Thyroid gland (tissue), 4 donors: ENCODE measurements around the gene NKAIN4. TPM values are rescaled to one million over a fixed set of nuclear protein-coding genes. Genes with fewer than 3 reads are reported as not detected.
"Not testable (repeated sequence)": the region's sequence is repeated elsewhere in the genome, so short reads cannot be mapped to it uniquely, and the experiment has no call there.

Experiments used
- DNase-seq, 2 donors: peaks; one replicate each; pipeline ENCODE4 v3.0.0-alpha.2; 2019
- H3K27ac ChIP-seq, 3 donors: fragments of 200-600 bp; sonication (generic); 1 replicate in 2 of 3; 2 replicates in 1 of 3; pipeline ENCODE4 v1.5.1; 2016 to 2019; ENCODE audit warnings: mild to moderate bottlenecking in 1 of 3, moderate library complexity in 1 of 3
- H3K27me3 ChIP-seq: fragments of 200-600 bp; sonication (generic); one replicate; pipeline ENCODE4 v1.5.1; 2019
- H3K36me3 ChIP-seq, 2 donors: fragments of 200-600 bp; sonication (generic); one replicate each; pipeline ENCODE4 v1.5.1; 2016 to 2019
- H3K4me1 ChIP-seq, 2 donors: fragments of 200-600 bp; sonication (generic); one replicate each; pipeline ENCODE4 v1.5.1; 2017 to 2019
- H3K4me3 ChIP-seq, 3 donors: fragments of 200-600 bp; sonication (generic); replicated peaks in 1 of 3; 1 replicate in 2 of 3; 2 replicates in 1 of 3; pipeline ENCODE4 v1.5.1; 2016; ENCODE audit warnings: mild to moderate bottlenecking in 1 of 3
- H3K9me3 ChIP-seq: fragments of 200-600 bp; sonication (generic); one replicate; pipeline ENCODE4 v1.5.1; 2017
- POLR2A ChIP-seq, 2 donors: fragments of 450-650 bp; IDR thresholded peaks; one replicate each; pipeline ENCODE4 v1.6.1; 2017; ENCODE audit warnings: antibody characterized with exemption in 2 of 2, mild to moderate bottlenecking in 2 of 2, moderate library complexity in 1 of 2
- WGBS, 2 donors: methylation state at CpG; one replicate each; pipeline ENCODE4 v1.1.5; 2017; 5-methylcytosine and 5-hydroxymethylcytosine counted together
- intact Hi-C: fragments of 100-400 bp; cut with DNase I; formaldehyde crosslinking; loops from one replicate; pipeline ENCODE4 v1.15.1; 2023
- total RNA-seq, 4 donors: library from RNA; depleted of rRNA; stranded (reverse); fragments of >200 nt; gene quantifications; one replicate each; pipeline ENCODE4 v1.2.3, GENCODE V29; 2016
- TF ChIP-seq, protein P1 (sequence below), 6 experiments: fragments of 200-600 bp in 3 of 6; fragments of 450-650 bp in 3 of 6; sonication (generic) in 3 of 6; IDR thresholded peaks; one replicate each; pipeline ENCODE4 v1.5.1; 2016 to 2019; ENCODE audit warnings: antibody characterized with exemption in 6 of 6, mild to moderate bottlenecking in 2 of 6, inconsistent platforms in 1 of 6, moderate library complexity in 1 of 6

The NKAIN4 gene
- total RNA-seq, 4 donors from 2014 or later = 0.45 to 5.5 (median 0.67) TPM; not detected in 1

- TF ChIP-seq POLR2A (IDR thresholded peaks at IDR 0.05) = no peak
- TF ChIP-seq, protein P1, sequence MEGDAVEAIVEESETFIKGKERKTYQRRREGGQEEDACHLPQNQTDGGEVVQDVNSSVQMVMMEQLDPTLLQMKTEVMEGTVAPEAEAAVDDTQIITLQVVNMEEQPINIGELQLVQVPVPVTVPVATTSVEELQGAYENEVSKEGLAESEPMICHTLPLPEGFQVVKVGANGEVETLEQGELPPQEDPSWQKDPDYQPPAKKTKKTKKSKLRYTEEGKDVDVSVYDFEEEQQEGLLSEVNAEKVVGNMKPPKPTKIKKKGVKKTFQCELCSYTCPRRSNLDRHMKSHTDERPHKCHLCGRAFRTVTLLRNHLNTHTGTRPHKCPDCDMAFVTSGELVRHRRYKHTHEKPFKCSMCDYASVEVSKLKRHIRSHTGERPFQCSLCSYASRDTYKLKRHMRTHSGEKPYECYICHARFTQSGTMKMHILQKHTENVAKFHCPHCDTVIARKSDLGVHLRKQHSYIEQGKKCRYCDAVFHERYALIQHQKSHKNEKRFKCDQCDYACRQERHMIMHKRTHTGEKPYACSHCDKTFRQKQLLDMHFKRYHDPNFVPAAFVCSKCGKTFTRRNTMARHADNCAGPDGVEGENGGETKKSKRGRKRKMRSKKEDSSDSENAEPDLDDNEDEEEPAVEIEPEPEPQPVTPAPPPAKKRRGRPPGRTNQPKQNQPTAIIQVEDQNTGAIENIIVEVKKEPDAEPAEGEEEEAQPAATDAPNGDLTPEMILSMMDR (IDR thresholded peaks at IDR 0.05) = no peak
- intact Hi-C loops = no loop called here
- no peak for DNase-seq
- Histone ChIP-seq H3K27me3 (peaks cover 7% of the 10 kb centered on the region), H3K27ac (no peak overlapping the region), H3K9me3 (no peaks in the 10 kb centered on the region), H3K4me1 (peaks cover 33 to 56% of the 10 kb centered on the region in 2 donors), H3K4me3 (no peak overlapping the region), H3K36me3 (no peaks in the 10 kb centered on the region)
- 80 to 90% methylated on average over 2 to 5 of the region's 8 CpGs for WGBS, 2 donors
Observed at GRCh38 chr20:63252284-63252711, 2.0 kb downstream of the NKAIN4 start.

GRCh38 chr20:63251350-63251749 is 2.9 kb downstream of the NKAIN4 start:
- not testable (repeated sequence) for H3K27me3 ChIP-seq, H3K9me3 ChIP-seq

DNA sequence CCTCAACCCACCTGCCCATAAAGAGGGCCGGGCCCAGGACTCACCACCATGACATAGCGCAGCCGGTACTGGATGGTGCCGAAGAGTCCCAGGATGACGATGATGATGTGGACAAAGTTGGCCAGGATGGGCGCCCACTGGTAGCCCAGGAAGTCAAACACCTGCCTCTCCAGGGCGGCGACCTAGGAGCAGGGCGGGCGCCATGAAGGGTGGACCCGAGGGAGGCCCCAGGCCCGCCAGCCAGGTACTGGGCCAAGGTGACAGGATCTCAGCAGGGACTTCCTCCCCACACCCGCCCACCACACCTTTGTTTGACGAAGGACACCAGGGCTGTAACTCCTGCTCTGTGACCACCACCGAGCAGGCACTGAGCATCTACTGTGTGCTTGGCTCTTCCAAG is 4.4 kb downstream of the NKAIN4 start:
- no peaks in the 10 kb centered on the region for H3K9me3 ChIP-seq
- intact Hi-C loops = no loop called here
- DNase-seq = no peak
- no peak for TF ChIP-seq POLR2A (IDR thresholded peaks at IDR 0.05)
- TF ChIP-seq, protein P1 (IDR thresholded peaks at IDR 0.05) = no peak
- H3K4me1 ChIP-seq = peaks cover 45 to 69% of the 10 kb centered on the region in 2 donors
- 93 to 100% methylated on average over 4 to 7 of the region's 15 CpGs for WGBS, 2 donors
- no peak overlapping the region for H3K4me3 ChIP-seq
- H3K27ac ChIP-seq = peak overlapping the region; percentile 43 to 61 (median 49)
- peaks cover 7% of the 10 kb centered on the region for H3K27me3 ChIP-seq
- H3K36me3 ChIP-seq = no peaks in the 10 kb centered on the region

More at GRCh38 chr20:63251350-63251749, 2.9 kb downstream of the NKAIN4 start:
- H3K4me3 ChIP-seq, H3K36me3 ChIP-seq, intact Hi-C loops, H3K27ac ChIP-seq: not testable (repeated sequence)
- DNase-seq = peak; percentile 64 to 73
- WGBS, 2 donors = 29 to 40% methylated on average over 14 of the region's 14 CpGs
- TF ChIP-seq, protein P1 (IDR thresholded peaks at IDR 0.05) = peak in 2 of 6 experiments; percentile 14 to 42
- H3K4me1 ChIP-seq = peaks cover 42 to 66% of the 10 kb centered on the region in 2 donors

DNA sequence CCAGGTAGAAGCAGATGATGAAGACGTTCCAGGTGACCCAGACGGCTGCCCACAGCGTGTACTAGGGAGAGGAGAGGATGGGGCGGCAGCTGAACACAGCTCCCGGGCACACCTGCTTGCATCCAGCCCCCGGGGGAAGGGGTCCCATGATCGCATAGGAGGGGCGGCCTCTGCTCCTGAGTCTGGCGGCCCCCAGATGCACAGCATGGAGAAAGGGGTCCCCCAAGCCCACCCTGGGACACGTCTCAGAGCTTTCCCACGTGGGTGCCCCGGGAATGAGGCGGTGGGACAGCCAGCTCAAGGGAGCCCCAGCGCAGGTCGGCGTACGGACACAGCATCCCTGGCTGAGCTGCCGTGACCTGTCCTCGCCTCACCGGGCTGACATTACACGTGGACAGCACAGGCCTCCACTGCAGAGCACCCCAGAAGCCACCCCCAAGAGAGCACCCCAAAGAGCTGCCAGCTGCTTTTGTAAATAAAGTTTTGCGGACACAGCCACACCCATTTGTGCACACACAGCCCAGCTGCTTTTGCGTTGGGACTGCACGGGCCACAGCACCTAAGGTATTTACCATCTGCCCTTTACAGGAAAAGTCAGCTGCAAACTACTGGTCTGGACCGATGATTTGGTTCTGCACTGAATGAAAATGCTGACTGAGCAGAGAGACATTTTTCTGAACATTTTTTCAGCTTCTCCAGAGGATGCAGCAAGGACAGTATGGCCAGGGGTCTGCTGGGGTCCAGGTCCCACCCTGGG is 5.2 kb downstream of the NKAIN4 start:
- H3K36me3 ChIP-seq = no peaks in the 10 kb centered on the region
- intact Hi-C loops = no loop called here
- peaks cover under 1% of the 10 kb centered on the region for H3K27me3 ChIP-seq
- WGBS, 2 donors = 52 to 68% methylated on average over 14 to 25 of the region's 25 CpGs
- H3K27ac ChIP-seq = peak overlapping the region; percentile 43 to 61 (median 49)
- H3K4me3 ChIP-seq = no peak overlapping the region
- no peaks in the 10 kb centered on the region for H3K9me3 ChIP-seq
- peak; percentile 65 to 80 for DNase-seq
- TF ChIP-seq POLR2A (IDR thresholded peaks at IDR 0.05) = no peak
- TF ChIP-seq, protein P1 (IDR thresholded peaks at IDR 0.05) = no peak
- H3K4me1 ChIP-seq = peaks cover 39 to 60% of the 10 kb centered on the region in 2 donors

DNA sequence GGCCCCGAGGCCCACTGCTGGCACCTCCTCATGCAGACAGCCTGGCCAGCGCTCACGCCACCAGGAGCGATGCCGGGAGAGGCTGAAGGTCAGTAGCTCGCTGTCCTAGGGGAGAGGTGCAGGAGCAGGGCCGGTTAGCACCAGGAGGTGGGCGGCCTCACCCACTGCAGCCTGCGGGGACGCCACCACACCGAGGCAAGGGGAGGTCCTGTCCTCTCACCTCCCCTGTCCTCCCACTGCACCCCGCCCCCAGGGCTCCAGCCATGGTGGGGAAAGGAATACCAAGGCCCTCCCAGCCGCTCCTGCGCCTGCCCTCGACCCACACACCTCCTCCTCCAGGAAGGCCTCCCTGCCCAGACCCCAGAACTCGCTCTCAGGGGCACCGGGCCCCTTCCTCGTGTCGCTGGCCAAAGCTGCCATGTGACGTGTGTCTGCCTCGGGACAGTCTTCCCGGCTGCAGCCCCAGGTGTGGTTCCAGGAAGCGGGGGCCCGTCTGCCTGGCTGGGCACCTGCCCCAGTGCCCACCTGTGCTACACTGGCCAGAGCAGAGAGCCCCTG is 6.5 kb downstream of the NKAIN4 start:
- intact Hi-C loops = no loop called here
- TF ChIP-seq POLR2A (IDR thresholded peaks at IDR 0.05) = no peak
- TF ChIP-seq, protein P1 (IDR thresholded peaks at IDR 0.05) = no peak
- no peak for DNase-seq
- H3K36me3 ChIP-seq = no peaks in the 10 kb centered on the region
- H3K4me1 ChIP-seq = peaks cover 34 to 50% of the 10 kb centered on the region in 2 donors
- H3K27ac ChIP-seq = peak overlapping the region in 1 of 3 donors; percentile 66
- no peak overlapping the region for H3K4me3 ChIP-seq
- WGBS, 2 donors = 82 to 89% methylated on average over 11 to 12 of the region's 24 CpGs
- no peaks in the 10 kb centered on the region for H3K9me3 ChIP-seq
- no peaks in the 10 kb centered on the region for H3K27me3 ChIP-seq
